DND-41 (cell line): ENCODE measurements around the gene CCL7.
"Not testable (repeated sequence)": the region's sequence is repeated elsewhere in the genome, so short reads cannot be mapped to it uniquely, and the experiment has no call there.

ENCODE experiments used
- ATAC-seq: fragments of 200-7000 bp; cut with Tn5 transposase; 3 replicates; pipeline ENCODE4 v1.9.1; 2021; ENCODE audit warnings: low read depth; ENCODE audit not compliant: insufficient read depth
- DNase-seq: peaks from one replicate; pipeline ENCODE4 v3.0.0-alpha.2; 2020
- H2AFZ ChIP-seq: 2 replicates; pipeline ENCODE4 v1.6.0; 2012; ENCODE audit warnings: low read depth, low read length
- H3K27ac ChIP-seq: 2 replicates; pipeline ENCODE4 v1.5.1; 2012; ENCODE audit warnings: low read length, inconsistent platforms
- H3K27me3 ChIP-seq: fragments of 200-600 bp; sonication (generic); 2 replicates; pipeline ENCODE4 v1.6.0; 2012; ENCODE audit warnings: low read length, mild to moderate bottlenecking, inconsistent platforms; ENCODE audit not compliant: insufficient read depth, poor library complexity
- H3K36me3 ChIP-seq: 2 replicates; pipeline ENCODE4 v1.5.1; 2012; ENCODE audit warnings: low read length, inconsistent platforms; ENCODE audit not compliant: insufficient read depth
- H3K4me1 ChIP-seq: 2 replicates; pipeline ENCODE4 v1.5.1; 2012; ENCODE audit warnings: mild to moderate bottlenecking, low read length; ENCODE audit not compliant: insufficient read depth
- H3K4me2 ChIP-seq: 2 replicates; pipeline ENCODE4 v1.6.0; 2012; ENCODE audit warnings: mild to moderate bottlenecking, moderate library complexity, low read length, inconsistent platforms; ENCODE audit not compliant: insufficient read depth
- H3K4me3 ChIP-seq, 2 experiments: fragments of 200-600 bp in 1 of 2; shearing (Covaris generic) in 1 of 2; 2 replicates each; pipeline ENCODE4 v1.5.1; 2012 to 2016; ENCODE audit warnings: inconsistent platforms in 2 of 2, low read length in 2 of 2, mild to moderate bottlenecking in 2 of 2, low read depth in 1 of 2, moderate library complexity in 1 of 2
- H3K79me2 ChIP-seq: 2 replicates; pipeline ENCODE4 v1.6.0; 2012; ENCODE audit warnings: low read length, inconsistent platforms; ENCODE audit not compliant: insufficient read depth
- H3K9ac ChIP-seq: 2 replicates; pipeline ENCODE4 v1.6.0; 2012; ENCODE audit warnings: low read depth, mild to moderate bottlenecking, inconsistent platforms, low read length, moderate library complexity
- H3K9me3 ChIP-seq: 2 replicates; pipeline ENCODE4 v1.5.1; 2012; ENCODE audit warnings: low read length, moderate library complexity, mild to moderate bottlenecking, inconsistent platforms; ENCODE audit not compliant: insufficient read depth, severe bottlenecking
- H4K20me1 ChIP-seq: 2 replicates; pipeline ENCODE4 v1.6.0; 2012; ENCODE audit warnings: low read length; ENCODE audit not compliant: insufficient read depth
- EZH2 ChIP-seq: IDR thresholded peaks from 3 replicates; pipeline ENCODE4 v1.6.1; 2012; ENCODE audit warnings: borderline replicate concordance, low read depth, mild to moderate bottlenecking, moderate library complexity, low read length, inconsistent platforms; ENCODE audit not compliant: severe bottlenecking
- TF ChIP-seq, protein P1 (sequence below): IDR thresholded peaks from 2 replicates; pipeline ENCODE4 v1.5.1; 2012; ENCODE audit warnings: borderline replicate concordance, low read length, moderate library complexity, mild to moderate bottlenecking; ENCODE audit not compliant: poor library complexity, severe bottlenecking; ENCODE audit errors: extremely low read depth

The CCL7 gene

DNA sequence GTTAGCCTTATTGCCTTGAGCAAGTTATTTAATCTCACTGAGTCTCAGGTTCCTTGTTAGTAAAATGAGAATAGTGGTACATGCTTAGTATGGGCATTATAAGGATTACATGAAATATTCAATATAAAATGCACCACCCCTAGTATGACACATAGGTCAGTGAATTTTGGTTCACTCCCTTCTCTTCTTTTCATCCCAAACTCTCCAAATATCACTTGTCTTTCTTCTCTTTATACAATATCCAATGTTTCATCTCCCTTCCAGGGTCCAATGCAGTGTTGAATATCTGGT is 43.3 kb upstream of the CCL7 start:
- Histone ChIP-seq H3K36me3 (no peaks in the 10 kb centered on the region), H3K4me2 (no peak overlapping the region), H3K9me3 (peaks cover 6% of the 10 kb centered on the region), H3K79me2 (no peaks in the 10 kb centered on the region), H3K4me3 (no peak overlapping the region), H3K27me3 (peaks cover 2% of the 10 kb centered on the region), H4K20me1 (no peaks in the 10 kb centered on the region), H2AFZ (no peak overlapping the region), H3K9ac (no peak overlapping the region), H3K4me1 (no peaks in the 10 kb centered on the region), H3K27ac (no peak overlapping the region)
- ATAC-seq (no peak), DNase-seq (no peak)
- TF ChIP-seq, protein P1, sequence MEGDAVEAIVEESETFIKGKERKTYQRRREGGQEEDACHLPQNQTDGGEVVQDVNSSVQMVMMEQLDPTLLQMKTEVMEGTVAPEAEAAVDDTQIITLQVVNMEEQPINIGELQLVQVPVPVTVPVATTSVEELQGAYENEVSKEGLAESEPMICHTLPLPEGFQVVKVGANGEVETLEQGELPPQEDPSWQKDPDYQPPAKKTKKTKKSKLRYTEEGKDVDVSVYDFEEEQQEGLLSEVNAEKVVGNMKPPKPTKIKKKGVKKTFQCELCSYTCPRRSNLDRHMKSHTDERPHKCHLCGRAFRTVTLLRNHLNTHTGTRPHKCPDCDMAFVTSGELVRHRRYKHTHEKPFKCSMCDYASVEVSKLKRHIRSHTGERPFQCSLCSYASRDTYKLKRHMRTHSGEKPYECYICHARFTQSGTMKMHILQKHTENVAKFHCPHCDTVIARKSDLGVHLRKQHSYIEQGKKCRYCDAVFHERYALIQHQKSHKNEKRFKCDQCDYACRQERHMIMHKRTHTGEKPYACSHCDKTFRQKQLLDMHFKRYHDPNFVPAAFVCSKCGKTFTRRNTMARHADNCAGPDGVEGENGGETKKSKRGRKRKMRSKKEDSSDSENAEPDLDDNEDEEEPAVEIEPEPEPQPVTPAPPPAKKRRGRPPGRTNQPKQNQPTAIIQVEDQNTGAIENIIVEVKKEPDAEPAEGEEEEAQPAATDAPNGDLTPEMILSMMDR: no peak
- no peak for TF ChIP-seq EZH2

DNA sequence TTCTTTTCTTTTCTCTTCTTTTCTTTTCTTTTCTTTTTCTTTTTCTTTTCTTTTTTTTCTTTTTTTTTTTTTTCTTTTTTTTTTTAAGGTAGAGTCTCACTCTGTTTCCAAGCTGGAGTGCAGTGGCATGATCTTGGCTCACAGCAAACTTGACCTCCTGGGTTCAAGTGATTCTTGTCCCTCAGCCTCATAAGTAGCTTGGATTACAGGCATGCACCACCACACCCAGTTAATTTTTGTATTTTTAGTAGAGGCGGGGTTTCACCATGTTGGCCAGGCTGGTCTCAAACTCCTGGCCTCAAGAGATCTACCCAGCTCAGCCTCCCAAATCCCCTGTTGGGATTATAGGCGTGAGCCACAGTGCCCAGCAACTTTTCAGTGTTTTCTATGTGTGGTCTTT is 42.7 kb upstream of the CCL7 start:
- not testable (repeated sequence) for H3K79me2 ChIP-seq, H3K27ac ChIP-seq, H3K9me3 ChIP-seq, H4K20me1 ChIP-seq, H3K27me3 ChIP-seq, H3K4me3 ChIP-seq, H2AFZ ChIP-seq, H3K9ac ChIP-seq, H3K36me3 ChIP-seq, DNase-seq, ATAC-seq, H3K4me2 ChIP-seq, H3K4me1 ChIP-seq

DNA sequence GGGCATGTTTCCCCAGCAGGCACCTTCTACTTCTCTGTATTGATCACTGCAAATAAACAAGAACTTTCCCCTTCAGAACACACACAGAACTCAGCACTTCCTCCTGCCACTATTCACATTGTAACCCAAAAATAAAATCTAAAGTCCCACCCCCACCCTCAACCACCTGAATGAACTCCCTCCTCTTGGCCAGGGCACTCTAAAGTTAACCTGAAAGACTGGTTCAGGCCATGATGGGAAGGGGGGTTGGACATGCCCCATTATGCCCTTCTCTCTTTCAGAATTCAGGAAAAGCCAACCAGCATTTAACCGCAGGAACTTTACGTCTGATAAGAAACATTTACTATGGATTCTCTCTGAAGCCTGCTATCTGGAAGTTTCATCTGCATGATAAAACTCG is 42.3 kb upstream of the CCL7 start:
- ATAC-seq: no peak
- Histone ChIP-seq H3K9ac (no peak overlapping the region), H3K36me3 (no peaks in the 10 kb centered on the region), H4K20me1 (no peaks in the 10 kb centered on the region), H3K4me3 (no peak overlapping the region), H3K79me2 (no peaks in the 10 kb centered on the region), H2AFZ (no peak overlapping the region), H3K9me3 (peaks cover 6% of the 10 kb centered on the region), H3K27me3 (peaks cover 2% of the 10 kb centered on the region), H3K27ac (no peak overlapping the region), H3K4me1 (no peaks in the 10 kb centered on the region), H3K4me2 (no peak overlapping the region)
- DNase-seq: no peak
- TF ChIP-seq, protein P1: no peak
- TF ChIP-seq EZH2: no peak

DNA sequence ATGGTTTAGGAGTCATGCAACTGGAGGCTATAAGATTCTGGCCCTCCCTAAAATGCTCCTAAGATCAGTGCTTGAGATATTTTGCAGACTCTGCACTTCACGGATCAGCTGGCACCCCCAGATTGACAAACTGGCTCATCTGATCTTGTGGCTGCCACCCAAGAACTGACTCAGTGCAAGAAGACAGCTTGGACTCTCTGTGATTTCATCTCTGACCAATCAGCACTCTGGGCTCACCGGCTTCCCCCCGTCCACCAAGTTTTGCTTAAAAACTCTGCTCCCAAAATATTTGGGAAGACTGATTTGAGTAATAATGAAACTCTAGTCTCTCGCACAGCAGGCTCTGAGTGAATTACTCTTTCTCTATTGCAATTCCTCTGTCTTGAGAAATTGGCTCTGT is 41.2 kb upstream of the CCL7 start:
- H3K9ac ChIP-seq: no peak overlapping the region
- no peaks in the 10 kb centered on the region for H3K4me1 ChIP-seq
- H2AFZ ChIP-seq: no peak overlapping the region
- no peaks in the 10 kb centered on the region for H3K79me2 ChIP-seq
- H3K4me3 ChIP-seq: no peak overlapping the region
- TF ChIP-seq, protein P1: no peak
- no peak for TF ChIP-seq EZH2
- no peak overlapping the region for H3K4me2 ChIP-seq
- no peak overlapping the region for H3K27ac ChIP-seq
- H3K36me3 ChIP-seq: no peaks in the 10 kb centered on the region
- H4K20me1 ChIP-seq: no peaks in the 10 kb centered on the region
- ATAC-seq (no peak), DNase-seq (no peak)
- no peaks in the 10 kb centered on the region for H3K27me3 ChIP-seq
- H3K9me3 ChIP-seq: peaks cover 6% of the 10 kb centered on the region
